GM12892 (cell line): ENCODE data around the gene MEIS3.

ENCODE experiments used
- POLR2A ChIP-seq: IDR thresholded peaks from 2 replicates; pipeline ENCODE4 v1.6.1; 2011; ENCODE audit warnings: low read depth, low read length, control low read depth
- POLR2AphosphoS5 ChIP-seq: IDR thresholded peaks from 2 replicates; pipeline ENCODE4 v1.6.1; 2011; ENCODE audit warnings: low read depth, low read length, control low read depth
- TAF1 ChIP-seq: IDR thresholded peaks from 2 replicates; pipeline ENCODE4 v1.6.1; 2011; ENCODE audit warnings: low read depth, mild to moderate bottlenecking, control low read depth, low read length, borderline replicate concordance

- TF ChIP-seq POLR2AphosphoS5 (no peak), POLR2A (no peak), TAF1 (no peak)
Measured at GRCh38 chr19:47467914-47468313, 48.6 kb upstream of the MEIS3 start.
